ENCODE data around the gene TRAPPC13.
A peak's percentile ranks its signal among the peaks of the same experiment; 100 is the strongest.

TRAPPC13 gene

GRCh38 chr5:65654713-65655112, 29.9 kb downstream of the TRAPPC13 start:
- Histone ChIP-seq H3K4me3 (ENCODE audit: low read depth, low read length) (no peak overlapping the region), H2BK12ac (ENCODE audit: low read length) (no peak overlapping the region), H3K79me2 (ENCODE audit: control insufficient read depth, insufficient read depth, low read length, poor library complexity) (no peaks in the 10 kb centered on the region), H3K4ac (ENCODE audit: low read depth, low read length) (no peak overlapping the region), H3K36me3 (ENCODE audit: control insufficient read depth in 1 of 2, insufficient read depth in 2 of 2, low read length in 2 of 2) (peaks cover 5 to 6% of the 10 kb centered on the region in 2 experiments), H3K4me1 (ENCODE audit: control insufficient read depth in 1 of 2, insufficient read depth in 2 of 2, low read length in 2 of 2) (no peaks in the 10 kb centered on the region), H3K9me3 (ENCODE audit: insufficient read depth, low read depth, low read length) (no peaks in the 10 kb centered on the region), H2AFZ (ENCODE audit: insufficient read depth, low read length, poor library complexity) (no peak overlapping the region), H2BK5ac (ENCODE audit: low read depth, low read length, poor library complexity) (no peak overlapping the region), H2BK120ac (ENCODE audit: insufficient read depth, low read length, poor library complexity) (no peak overlapping the region), H3K9ac (ENCODE audit: low read length) (no peak overlapping the region), H3K23ac (ENCODE audit: low read length) (no peak overlapping the region), H3K27ac (ENCODE audit: low read depth, low read length) (no peak overlapping the region), H3K18ac (ENCODE audit: low read length) (no peak overlapping the region), H3K79me1 (ENCODE audit: low read length) (no peaks in the 10 kb centered on the region), H4K8ac (ENCODE audit: low read depth, low read length) (no peak overlapping the region), H4K12ac (ENCODE audit: low read depth, low read length) (no peak overlapping the region), H2AK5ac (ENCODE audit: low read length) (no peak overlapping the region), H4K91ac (ENCODE audit: low read depth, low read length) (no peak overlapping the region), H3K27me3 (ENCODE audit: insufficient read depth, low read length) (no peaks in the 10 kb centered on the region), H3K4me2 (ENCODE audit: low read length) (no peak overlapping the region), H3K14ac (ENCODE audit: low read length) (no peak overlapping the region)
- no peak for DNase-seq
- WGBS (ENCODE audit: extremely low coverage, insufficient coverage, insufficient read length): no CpG with 5 or more reads among the region's 2 CpGs

- Histone ChIP-seq H2BK5ac (ENCODE audit: low read depth, low read length, poor library complexity) (no peak overlapping the region), H3K4me2 (ENCODE audit: low read length) (no peak overlapping the region), H3K18ac (ENCODE audit: low read length) (no peak overlapping the region), H2AK5ac (ENCODE audit: low read length) (no peak overlapping the region), H3K27ac (ENCODE audit: low read depth, low read length) (no peak overlapping the region), H4K12ac (ENCODE audit: low read depth, low read length) (no peak overlapping the region), H3K79me1 (ENCODE audit: low read length) (no peaks in the 10 kb centered on the region), H2BK12ac (ENCODE audit: low read length) (no peak overlapping the region), H3K23ac (ENCODE audit: low read length) (no peak overlapping the region), H3K4ac (ENCODE audit: low read depth, low read length) (no peak overlapping the region), H3K79me2 (ENCODE audit: control insufficient read depth, insufficient read depth, low read length, poor library complexity) (no peaks in the 10 kb centered on the region), H3K36me3 (ENCODE audit: control insufficient read depth in 1 of 2, insufficient read depth in 2 of 2, low read length in 2 of 2) (peaks cover 0 to 2% of the 10 kb centered on the region in 2 experiments), H2BK120ac (ENCODE audit: insufficient read depth, low read length, poor library complexity) (no peak overlapping the region), H3K4me3 (ENCODE audit: low read depth, low read length) (no peak overlapping the region), H4K8ac (ENCODE audit: low read depth, low read length) (no peak overlapping the region), H3K4me1 (ENCODE audit: control insufficient read depth in 1 of 2, insufficient read depth in 2 of 2, low read length in 2 of 2) (peaks cover 0 to 1% of the 10 kb centered on the region in 2 experiments), H3K9ac (ENCODE audit: low read length) (no peak overlapping the region), H3K27me3 (ENCODE audit: insufficient read depth, low read length) (no peaks in the 10 kb centered on the region), H3K9me3 (ENCODE audit: insufficient read depth, low read depth, low read length) (no peaks in the 10 kb centered on the region), H2AFZ (ENCODE audit: insufficient read depth, low read length, poor library complexity) (no peak overlapping the region), H3K14ac (ENCODE audit: low read length) (no peak overlapping the region), H4K91ac (ENCODE audit: low read depth, low read length) (no peak overlapping the region)
- WGBS (ENCODE audit: extremely low coverage, insufficient coverage, insufficient read length): no CpG with 5 or more reads among the region's 1 CpG
- DNase-seq: peak; percentile 7 to 45
Measured at GRCh38 chr5:65663804-65664521, 39.1 kb downstream of the TRAPPC13 start.

GRCh38 chr5:65668696-65669095, 43.9 kb downstream of the TRAPPC13 start:
- WGBS (ENCODE audit: extremely low coverage, insufficient coverage, insufficient read length): 100% methylated on average over 1 of the region's 7 CpGs
- Histone ChIP-seq H2BK5ac (ENCODE audit: low read depth, low read length, poor library complexity) (no peak overlapping the region), H2AFZ (ENCODE audit: insufficient read depth, low read length, poor library complexity) (no peak overlapping the region), H2AK5ac (ENCODE audit: low read length) (no peak overlapping the region), H4K12ac (ENCODE audit: low read depth, low read length) (no peak overlapping the region), H4K91ac (ENCODE audit: low read depth, low read length) (no peak overlapping the region), H3K36me3 (ENCODE audit: control insufficient read depth in 1 of 2, insufficient read depth in 2 of 2, low read length in 2 of 2) (peaks cover 0 to 2% of the 10 kb centered on the region in 2 experiments), H3K9ac (ENCODE audit: low read length) (no peak overlapping the region), H3K18ac (ENCODE audit: low read length) (no peak overlapping the region), H3K4me2 (ENCODE audit: low read length) (no peak overlapping the region), H3K79me2 (ENCODE audit: control insufficient read depth, insufficient read depth, low read length, poor library complexity) (no peaks in the 10 kb centered on the region), H4K8ac (ENCODE audit: low read depth, low read length) (no peak overlapping the region), H2BK120ac (ENCODE audit: insufficient read depth, low read length, poor library complexity) (no peak overlapping the region), H2BK12ac (ENCODE audit: low read length) (no peak overlapping the region), H3K4ac (ENCODE audit: low read depth, low read length) (no peak overlapping the region), H3K79me1 (ENCODE audit: low read length) (no peaks in the 10 kb centered on the region), H3K23ac (ENCODE audit: low read length) (no peak overlapping the region), H3K9me3 (ENCODE audit: insufficient read depth, low read depth, low read length) (no peaks in the 10 kb centered on the region), H3K4me3 (ENCODE audit: low read depth, low read length) (no peak overlapping the region), H3K27me3 (ENCODE audit: insufficient read depth, low read length) (no peaks in the 10 kb centered on the region), H3K27ac (ENCODE audit: low read depth, low read length) (no peak overlapping the region), H3K14ac (ENCODE audit: low read length) (no peak overlapping the region), H3K4me1 (ENCODE audit: control insufficient read depth in 1 of 2, insufficient read depth in 2 of 2, low read length in 2 of 2) (peaks cover 0 to 1% of the 10 kb centered on the region in 2 experiments)
- no peak for DNase-seq

GRCh38 chr5:65672796-65673195, 48.0 kb downstream of the TRAPPC13 start:
- no CpG with 5 or more reads among the region's 1 CpG for WGBS (ENCODE audit: extremely low coverage, insufficient coverage, insufficient read length)
- no peak overlapping the region for H3K14ac ChIP-seq (ENCODE audit: low read length)
- no peak overlapping the region for H2BK120ac ChIP-seq (ENCODE audit: insufficient read depth, low read length, poor library complexity)

More at GRCh38 chr5:65672796-65673195, 48.0 kb downstream of the TRAPPC13 start:
- H4K8ac ChIP-seq (ENCODE audit: low read depth, low read length): no peak overlapping the region
- H2AFZ ChIP-seq (ENCODE audit: insufficient read depth, low read length, poor library complexity): no peak overlapping the region
- H3K79me1 ChIP-seq (ENCODE audit: low read length): no peaks in the 10 kb centered on the region
- H3K4me2 ChIP-seq (ENCODE audit: low read length): no peak overlapping the region
- no peak overlapping the region for H2AK5ac ChIP-seq (ENCODE audit: low read length)
- no peak overlapping the region for H2BK12ac ChIP-seq (ENCODE audit: low read length)
- no peak overlapping the region for H3K4me3 ChIP-seq (ENCODE audit: low read depth, low read length)
- no peak overlapping the region for H3K4ac ChIP-seq (ENCODE audit: low read depth, low read length)
- H3K27ac ChIP-seq (ENCODE audit: low read depth, low read length): no peak overlapping the region
- H3K36me3 ChIP-seq (ENCODE audit: control insufficient read depth in 1 of 2, insufficient read depth in 2 of 2, low read length in 2 of 2): no peaks in the 10 kb centered on the region
- H3K23ac ChIP-seq (ENCODE audit: low read length): no peak overlapping the region
- no peak overlapping the region for H3K18ac ChIP-seq (ENCODE audit: low read length)
- H3K4me1 ChIP-seq (ENCODE audit: control insufficient read depth in 1 of 2, insufficient read depth in 2 of 2, low read length in 2 of 2): no peaks in the 10 kb centered on the region
- H3K9me3 ChIP-seq (ENCODE audit: insufficient read depth, low read depth, low read length): no peaks in the 10 kb centered on the region
- peak; percentile 24 to 78 for DNase-seq
- no peaks in the 10 kb centered on the region for H3K27me3 ChIP-seq (ENCODE audit: insufficient read depth, low read length)
- no peak overlapping the region for H4K12ac ChIP-seq (ENCODE audit: low read depth, low read length)
- no peak overlapping the region for H2BK5ac ChIP-seq (ENCODE audit: low read depth, low read length, poor library complexity)
- no peak overlapping the region for H4K91ac ChIP-seq (ENCODE audit: low read depth, low read length)
- no peak overlapping the region for H3K9ac ChIP-seq (ENCODE audit: low read length)
- H3K79me2 ChIP-seq (ENCODE audit: control insufficient read depth, insufficient read depth, low read length, poor library complexity): no peaks in the 10 kb centered on the region

Measured in trophoblast cell (in vitro differentiated cells and primary cell).